SK-N-SH (cell line): ENCODE results near the gene SEM1. TPM values are rescaled to one million over a fixed set of nuclear protein-coding genes. Genes with fewer than 3 reads are reported as not detected.
"Not testable (repeated sequence)": the region's sequence is repeated elsewhere in the genome, so short reads cannot be mapped to it uniquely, and the experiment has no call there.

ENCODE experiments used
- CTCF ChIA-PET: fragments of 300-600, 350-600 bp; formaldehyde crosslinking; extraction: SDS; loops from one replicate; lab custom pipeline; 2021; lab: Yijun Ruan, JAX
- POLR2A ChIA-PET: fragments of 350-600 bp; sonication (Branson Sonifier 250); formaldehyde crosslinking; extraction: SDS; loops from one replicate; lab custom pipeline; 2020; ENCODE audit warnings: antibody characterized with exemption, inconsistent platforms; lab: Yijun Ruan, JAX
- DNase-seq: peaks from one replicate; pipeline ENCODE4 v3.0.0; 2012
- H2AFZ ChIP-seq: fragments of 200-600 bp; sonication (generic); 2 replicates; pipeline ENCODE4 v1.8.1; 2016; ENCODE audit warnings: antibody characterized with exemption, mild to moderate bottlenecking, low read depth
- H3F3A ChIP-seq: fragments of 200-600 bp; sonication (generic); replicated peaks from 2 replicates; pipeline ENCODE3; 2016; ENCODE audit warnings: antibody characterized with exemption, mild to moderate bottlenecking; ENCODE audit not compliant: insufficient read depth
- H3K27ac ChIP-seq, 2 experiments: fragments of 200-500 bp in 1 of 2; fragments of 200-600 bp in 1 of 2; sonication (Bioruptor generic) in 1 of 2; sonication (generic), shearing (Covaris generic) in 1 of 2; 2 replicates each; pipeline versions ENCODE4 v1.5.1 to v1.6.1; 2014 to 2016; ENCODE audit warnings: low read depth in 2 of 2, inconsistent platforms in 1 of 2, low read length in 1 of 2, mild to moderate bottlenecking in 1 of 2, mixed read lengths in 1 of 2
- H3K27me3 ChIP-seq: fragments of 200-600 bp; sonication (generic), shearing (Covaris generic); 2 replicates; pipeline ENCODE4 v1.6.1; 2016; ENCODE audit warnings: mixed run types; ENCODE audit not compliant: insufficient read depth
- H3K36me3 ChIP-seq, 2 experiments: fragments of 200-500 bp in 1 of 2; fragments of 200-600 bp in 1 of 2; sonication (Bioruptor generic) in 1 of 2; sonication (generic) in 1 of 2; replicated peaks in 1 of 2; 2 replicates each; pipeline versions ENCODE3 to v1.5.1; 2014 to 2016; ENCODE audit warnings: low read length in 1 of 2, mild to moderate bottlenecking in 1 of 2; ENCODE audit not compliant: insufficient read depth in 2 of 2, control insufficient read depth in 1 of 2
- H3K4me1 ChIP-seq, 2 experiments: fragments of 200-500 bp in 1 of 2; fragments of 200-600 bp in 1 of 2; sonication (Bioruptor generic) in 1 of 2; sonication (generic), shearing (Covaris generic) in 1 of 2; 2 replicates each; pipeline versions ENCODE4 v1.5.1 to v1.6.1; 2014 to 2016; ENCODE audit warnings: low read depth in 1 of 2, low read length in 1 of 2, mixed run types in 1 of 2; ENCODE audit not compliant: insufficient read depth in 2 of 2, control insufficient read depth in 1 of 2
- H3K4me2 ChIP-seq: fragments of 200-600 bp; sonication (generic), shearing (Covaris generic); 2 replicates; pipeline ENCODE4 v1.6.1; 2017; ENCODE audit warnings: mixed run types
- H3K4me3 ChIP-seq, 2 experiments: fragments of 200-500 bp in 1 of 2; fragments of 200-600 bp in 1 of 2; sonication (Bioruptor generic) in 1 of 2; sonication (generic), shearing (Covaris generic) in 1 of 2; 2 replicates each; pipeline versions ENCODE4 v1.5.1 to v1.8.1; 2014 to 2016; ENCODE audit warnings: low read depth in 2 of 2, inconsistent platforms in 1 of 2, low read length in 1 of 2, mild to moderate bottlenecking in 1 of 2, mixed read lengths in 1 of 2, moderate library complexity in 1 of 2
- H3K79me2 ChIP-seq: fragments of 200-600 bp; sonication (generic); 2 replicates; pipeline ENCODE4 v1.8.1; 2017; ENCODE audit warnings: mild to moderate bottlenecking; ENCODE audit not compliant: insufficient read depth
- H3K9ac ChIP-seq: fragments of 200-600 bp; sonication (generic); 2 replicates; pipeline ENCODE4 v1.6.1; 2017; ENCODE audit warnings: mixed run types
- H3K9me2 ChIP-seq: fragments of 200-600 bp; sonication (generic); 2 replicates; pipeline ENCODE4 v1.6.1; 2017; ENCODE audit warnings: mixed run types
- H3K9me3 ChIP-seq: fragments of 200-600 bp; sonication (generic); 2 replicates; pipeline ENCODE4 v1.6.1; 2017; ENCODE audit warnings: mixed run types, mild to moderate bottlenecking, moderate library complexity
- H4K20me1 ChIP-seq: fragments of 200-600 bp; sonication (generic); 2 replicates; pipeline ENCODE4 v1.6.1; 2017; ENCODE audit warnings: mild to moderate bottlenecking, mixed run types; ENCODE audit not compliant: insufficient read depth
- CTCF ChIP-seq: fragments of 200-600 bp; sonication (generic); IDR thresholded peaks from 2 replicates; pipeline ENCODE4 v1.6.1; 2017; ENCODE audit warnings: antibody characterized with exemption, mild to moderate bottlenecking, moderate library complexity
- EZH2phosphoT487 ChIP-seq: fragments of 200-600 bp; sonication (generic); IDR thresholded peaks from 2 replicates; pipeline ENCODE4 v1.6.1; 2017; ENCODE audit warnings: low read depth, mixed run types, mild to moderate bottlenecking, antibody characterized with exemption, moderate library complexity, borderline replicate concordance
- FOSL2 ChIP-seq: IDR thresholded peaks from 2 replicates; pipeline ENCODE4 v1.4.0; 2012; ENCODE audit warnings: low read depth, mild to moderate bottlenecking, moderate library complexity, borderline replicate concordance
- GABPA ChIP-seq: IDR thresholded peaks from 2 replicates; pipeline ENCODE4 v1.4.0; 2012; ENCODE audit warnings: low read depth, mild to moderate bottlenecking
- IRF3 ChIP-seq: fragments of 150-350 bp; IDR thresholded peaks from 2 replicates; pipeline ENCODE4 v1.6.1; 2016; ENCODE audit warnings: mild to moderate bottlenecking, low read depth, low read length
- NFIC ChIP-seq: IDR thresholded peaks from 2 replicates; pipeline ENCODE4 v1.4.0; 2012; ENCODE audit warnings: borderline replicate concordance
- RFX5 ChIP-seq: IDR thresholded peaks from 2 replicates; pipeline ENCODE4 v1.6.1; 2012; ENCODE audit warnings: mild to moderate bottlenecking, improper control_type of control experiment, low read length
- TAF1 ChIP-seq: IDR thresholded peaks from 2 replicates; pipeline ENCODE4 v1.6.1; 2012; ENCODE audit warnings: low read depth, mild to moderate bottlenecking, low read length, moderate library complexity, borderline replicate concordance
- WGBS: methylation state at CpG from one replicate; pipeline ENCODE4 v1.1.6; 2017; ENCODE audit warnings: low lambda C conversion rate; 5-methylcytosine and 5-hydroxymethylcytosine counted together
- polyA plus RNA-seq, 3 experiments: library from polyadenylated mRNA; depleted of rRNA; stranded (reverse); fragments of >200 nt; gene quantifications; 2 replicates each; pipeline ENCODE4 v1.2.3, GENCODE V29; 2012

Gene SEM1
- polyA plus RNA-seq, 1 of the 3 experiments (the other 2 are of a cell fraction) = 56.3 TPM

DNA sequence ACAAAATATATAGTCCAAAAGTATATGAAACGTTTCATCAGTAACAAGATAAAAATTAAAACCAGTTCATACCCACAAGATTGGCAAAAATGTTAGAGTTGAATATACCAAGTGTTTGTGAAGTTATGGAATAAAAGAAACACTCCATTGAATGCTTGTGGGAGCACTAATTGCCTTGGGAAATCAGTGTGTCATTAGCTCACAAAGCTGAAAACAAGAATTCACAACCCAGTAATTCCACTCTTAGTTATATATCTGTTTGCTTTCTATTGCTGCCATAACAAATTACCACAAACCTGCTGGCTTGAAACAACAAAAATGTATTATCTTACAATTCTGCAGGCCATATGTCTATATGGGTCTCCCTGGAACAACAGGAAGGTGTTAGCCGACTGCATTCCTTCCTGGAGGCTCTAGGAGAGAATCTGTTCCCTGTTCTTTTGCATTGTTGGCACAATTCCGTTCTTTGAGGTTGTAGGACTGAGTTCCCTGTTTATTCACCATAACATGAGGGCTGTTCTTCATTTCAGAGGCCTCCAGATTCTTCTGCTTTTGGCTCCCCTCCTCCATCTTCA is 45.7 kb downstream of the SEM1 start:
- Histone ChIP-seq H3K36me3 (peaks cover 3 to 19% of the 10 kb centered on the region in 2 experiments), H3F3A (no peaks in the 10 kb centered on the region), H2AFZ (no peak overlapping the region), H3K27ac (no peak overlapping the region), H3K27me3 (no peaks in the 10 kb centered on the region), H3K9me3 (no peaks in the 10 kb centered on the region), H3K79me2 (no peaks in the 10 kb centered on the region), H3K4me1 (no peaks in the 10 kb centered on the region; a peak in 1 of 4 replicates), H3K9me2 (no peaks in the 10 kb centered on the region), H3K4me2 (no peak overlapping the region), H3K9ac (no peak overlapping the region), H3K4me3 (no peak overlapping the region), H4K20me1 (no peaks in the 10 kb centered on the region)
- DNase-seq = no peak
- WGBS = 78% methylated on average over 3 of the region's 3 CpGs
- POLR2A ChIA-PET = no interaction called here
- TF ChIP-seq IRF3 = no peak
- no peak for TF ChIP-seq EZH2phosphoT487
- TF ChIP-seq FOSL2 = no peak
- no peak for TF ChIP-seq NFIC
- no peak for TF ChIP-seq TAF1
- no peak for TF ChIP-seq CTCF
- no peak for TF ChIP-seq RFX5
- CTCF ChIA-PET = no interaction called here

GRCh38 chr7:96663457-96663856 is 46.2 kb downstream of the SEM1 start:
- no peak overlapping the region for H3K9ac ChIP-seq
- H3K9me2 ChIP-seq = no peaks in the 10 kb centered on the region
- no peaks in the 10 kb centered on the region for H4K20me1 ChIP-seq
- no peaks in the 10 kb centered on the region for H3K9me3 ChIP-seq
- peaks cover 3 to 17% of the 10 kb centered on the region in 2 experiments for H3K36me3 ChIP-seq
- ChIA-PET POLR2A (no interaction called here), CTCF (no interaction called here)
- H3K4me3 ChIP-seq = no peak overlapping the region
- WGBS = 96% methylated on average over 2 of the region's 2 CpGs
- no peaks in the 10 kb centered on the region for H3F3A ChIP-seq
- no peak overlapping the region for H3K4me2 ChIP-seq
- H3K79me2 ChIP-seq = no peaks in the 10 kb centered on the region
- no peak for DNase-seq
- H3K27ac ChIP-seq = no peak overlapping the region
- H3K27me3 ChIP-seq = no peaks in the 10 kb centered on the region
- H3K4me1 ChIP-seq = no peaks in the 10 kb centered on the region; a peak in 2 of 4 replicates
- no peak for TF ChIP-seq GABPA
- TF ChIP-seq, all 33 proteins: peak for 0
- no peak overlapping the region for H2AFZ ChIP-seq

GRCh38 chr7:96662151-96662550 is 47.5 kb downstream of the SEM1 start:
- H3F3A ChIP-seq, POLR2A ChIA-PET, H3K9me3 ChIP-seq, H4K20me1 ChIP-seq, CTCF ChIA-PET, H3K4me3 ChIP-seq, H3K79me2 ChIP-seq, H3K4me2 ChIP-seq, H3K9ac ChIP-seq, DNase-seq, H3K27ac ChIP-seq, H3K27me3 ChIP-seq, H3K36me3 ChIP-seq, H3K9me2 ChIP-seq, H2AFZ ChIP-seq, H3K4me1 ChIP-seq: not testable (repeated sequence)
- WGBS = 88% methylated on average over 3 of the region's 3 CpGs
